HL-60 (cell line): Measurements from ENCODE around the gene NRCAM.

Experiments
- DNase-seq, 2 experiments: peaks; one replicate each; pipeline ENCODE4 v3.0.0-alpha.2; 2010 to 2020; ENCODE audit warnings: low read depth in 1 of 2, low spot score in 1 of 2
- H3K27ac ChIP-seq: fragments of 250-450 bp; sonication (Bioruptor Pico); replicated peaks from 2 replicates; pipeline ENCODE4 v1.5.1; 2020; ENCODE audit warnings: mild to moderate bottlenecking, moderate library complexity
- H3K27me3 ChIP-seq: fragments of 250-450 bp; sonication (Bioruptor Pico); 2 replicates; pipeline ENCODE4 v1.5.1; 2021; ENCODE audit warnings: mild to moderate bottlenecking, moderate library complexity; ENCODE audit not compliant: insufficient read depth, poor library complexity, severe bottlenecking
- H3K4me3 ChIP-seq: replicated peaks from 2 replicates; pipeline ENCODE4 v1.5.1; 2011; ENCODE audit warnings: mild to moderate bottlenecking, control low read depth, low read length; ENCODE audit not compliant: insufficient read depth
- GABPA ChIP-seq: IDR thresholded peaks from 2 replicates; pipeline ENCODE4 v1.6.1; 2012; ENCODE audit warnings: low read depth
- POLR2AphosphoS5 ChIP-seq: IDR thresholded peaks from 2 replicates; pipeline ENCODE4 v1.6.1; 2012; ENCODE audit warnings: low read depth
- SPI1 ChIP-seq: IDR thresholded peaks from 2 replicates; pipeline ENCODE4 v1.6.1; 2012; ENCODE audit warnings: low read depth, mild to moderate bottlenecking, borderline replicate concordance
- TF ChIP-seq, protein P1 (sequence below): IDR thresholded peaks from 2 replicates; pipeline ENCODE4 v1.6.1; 2012; ENCODE audit warnings: low read depth; ENCODE audit not compliant: insufficient replicate concordance
- TF ChIP-seq, protein P2 (sequence below): IDR thresholded peaks from one replicate; pipeline ENCODE4 v1.5.1; 2011; ENCODE audit warnings: low read length, control low read depth, inconsistent platforms; ENCODE audit not compliant: insufficient read depth

The NRCAM gene

DNA sequence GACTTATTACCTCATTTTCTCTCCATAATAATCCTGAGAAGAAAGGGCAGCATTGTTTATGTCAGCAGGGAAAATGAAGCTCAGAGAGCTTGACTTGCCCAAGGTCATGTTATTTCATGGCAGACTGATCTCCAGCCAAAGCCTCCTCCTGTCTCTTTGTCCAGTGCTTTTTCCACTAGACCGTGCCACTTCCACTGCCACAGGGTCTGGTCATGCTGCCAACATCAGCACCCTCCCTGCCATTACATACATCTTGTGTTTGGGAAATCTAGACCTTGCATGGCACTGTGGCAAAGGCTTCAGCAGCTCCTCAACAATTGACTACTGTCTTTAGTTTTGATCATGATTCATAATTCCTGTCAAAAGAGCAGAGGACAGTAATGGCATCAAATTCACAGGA is 25.1 kb downstream of the NRCAM start:
- no peaks in the 10 kb centered on the region for H3K27me3 ChIP-seq
- H3K27ac ChIP-seq: no peak overlapping the region
- TF ChIP-seq POLR2AphosphoS5 (no peak), SPI1 (no peak), GABPA (no peak)
- TF ChIP-seq, protein P1, sequence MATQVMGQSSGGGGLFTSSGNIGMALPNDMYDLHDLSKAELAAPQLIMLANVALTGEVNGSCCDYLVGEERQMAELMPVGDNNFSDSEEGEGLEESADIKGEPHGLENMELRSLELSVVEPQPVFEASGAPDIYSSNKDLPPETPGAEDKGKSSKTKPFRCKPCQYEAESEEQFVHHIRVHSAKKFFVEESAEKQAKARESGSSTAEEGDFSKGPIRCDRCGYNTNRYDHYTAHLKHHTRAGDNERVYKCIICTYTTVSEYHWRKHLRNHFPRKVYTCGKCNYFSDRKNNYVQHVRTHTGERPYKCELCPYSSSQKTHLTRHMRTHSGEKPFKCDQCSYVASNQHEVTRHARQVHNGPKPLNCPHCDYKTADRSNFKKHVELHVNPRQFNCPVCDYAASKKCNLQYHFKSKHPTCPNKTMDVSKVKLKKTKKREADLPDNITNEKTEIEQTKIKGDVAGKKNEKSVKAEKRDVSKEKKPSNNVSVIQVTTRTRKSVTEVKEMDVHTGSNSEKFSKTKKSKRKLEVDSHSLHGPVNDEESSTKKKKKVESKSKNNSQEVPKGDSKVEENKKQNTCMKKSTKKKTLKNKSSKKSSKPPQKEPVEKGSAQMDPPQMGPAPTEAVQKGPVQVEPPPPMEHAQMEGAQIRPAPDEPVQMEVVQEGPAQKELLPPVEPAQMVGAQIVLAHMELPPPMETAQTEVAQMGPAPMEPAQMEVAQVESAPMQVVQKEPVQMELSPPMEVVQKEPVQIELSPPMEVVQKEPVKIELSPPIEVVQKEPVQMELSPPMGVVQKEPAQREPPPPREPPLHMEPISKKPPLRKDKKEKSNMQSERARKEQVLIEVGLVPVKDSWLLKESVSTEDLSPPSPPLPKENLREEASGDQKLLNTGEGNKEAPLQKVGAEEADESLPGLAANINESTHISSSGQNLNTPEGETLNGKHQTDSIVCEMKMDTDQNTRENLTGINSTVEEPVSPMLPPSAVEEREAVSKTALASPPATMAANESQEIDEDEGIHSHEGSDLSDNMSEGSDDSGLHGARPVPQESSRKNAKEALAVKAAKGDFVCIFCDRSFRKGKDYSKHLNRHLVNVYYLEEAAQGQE: no peak
- TF ChIP-seq, protein P2, sequence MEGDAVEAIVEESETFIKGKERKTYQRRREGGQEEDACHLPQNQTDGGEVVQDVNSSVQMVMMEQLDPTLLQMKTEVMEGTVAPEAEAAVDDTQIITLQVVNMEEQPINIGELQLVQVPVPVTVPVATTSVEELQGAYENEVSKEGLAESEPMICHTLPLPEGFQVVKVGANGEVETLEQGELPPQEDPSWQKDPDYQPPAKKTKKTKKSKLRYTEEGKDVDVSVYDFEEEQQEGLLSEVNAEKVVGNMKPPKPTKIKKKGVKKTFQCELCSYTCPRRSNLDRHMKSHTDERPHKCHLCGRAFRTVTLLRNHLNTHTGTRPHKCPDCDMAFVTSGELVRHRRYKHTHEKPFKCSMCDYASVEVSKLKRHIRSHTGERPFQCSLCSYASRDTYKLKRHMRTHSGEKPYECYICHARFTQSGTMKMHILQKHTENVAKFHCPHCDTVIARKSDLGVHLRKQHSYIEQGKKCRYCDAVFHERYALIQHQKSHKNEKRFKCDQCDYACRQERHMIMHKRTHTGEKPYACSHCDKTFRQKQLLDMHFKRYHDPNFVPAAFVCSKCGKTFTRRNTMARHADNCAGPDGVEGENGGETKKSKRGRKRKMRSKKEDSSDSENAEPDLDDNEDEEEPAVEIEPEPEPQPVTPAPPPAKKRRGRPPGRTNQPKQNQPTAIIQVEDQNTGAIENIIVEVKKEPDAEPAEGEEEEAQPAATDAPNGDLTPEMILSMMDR: no peak
- no peak overlapping the region for H3K4me3 ChIP-seq
- DNase-seq: no peak

DNA sequence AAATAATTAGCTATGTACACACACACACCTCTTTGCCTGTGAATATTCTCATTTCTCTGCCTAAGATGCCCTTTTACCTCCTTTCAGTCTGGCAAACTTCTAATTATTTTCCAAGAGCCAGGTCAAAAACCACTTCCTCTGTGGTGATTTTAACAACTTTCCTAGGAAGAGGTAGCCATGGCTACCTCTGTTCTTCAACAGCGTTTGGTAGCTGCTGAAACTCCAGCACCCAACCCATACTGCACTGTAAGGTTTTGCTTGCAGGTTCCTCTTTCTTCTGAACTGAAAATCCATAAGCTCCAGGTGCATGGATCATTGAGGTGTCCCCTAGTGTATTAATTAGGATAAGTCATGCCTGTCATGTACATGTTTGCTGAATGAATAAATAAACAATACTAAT is 25.6 kb downstream of the NRCAM start:
- H3K27ac ChIP-seq: no peak overlapping the region
- no peak overlapping the region for H3K4me3 ChIP-seq
- no peaks in the 10 kb centered on the region for H3K27me3 ChIP-seq
- TF ChIP-seq, protein P1: no peak
- TF ChIP-seq POLR2AphosphoS5 (no peak), GABPA (no peak), SPI1 (peak; percentile 9; the same call in 1 of the 2 replicates)
- TF ChIP-seq, protein P2: no peak
- DNase-seq: no peak

DNA sequence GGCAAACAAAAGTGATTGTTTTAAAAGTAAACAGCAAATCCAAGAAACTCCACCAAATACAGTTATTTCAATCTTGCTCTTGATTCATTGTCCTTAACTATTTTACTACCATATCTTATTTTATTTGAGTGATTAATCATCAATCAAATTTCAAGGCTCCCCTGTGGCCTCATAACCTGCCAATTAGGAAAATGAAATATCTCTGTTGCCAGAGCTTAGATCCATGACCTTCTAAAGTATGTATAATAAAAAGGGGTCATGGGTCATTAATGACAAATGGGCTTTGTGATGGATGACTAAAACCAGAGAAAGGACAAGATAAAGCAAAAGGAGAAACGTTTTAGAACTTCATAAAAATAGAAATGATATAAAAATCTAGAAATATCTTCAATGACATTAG is 28.5 kb downstream of the NRCAM start:
- no peak overlapping the region for H3K27ac ChIP-seq
- TF ChIP-seq, protein P2: no peak
- TF ChIP-seq POLR2AphosphoS5 (no peak), GABPA (no peak)
- no peak overlapping the region for H3K4me3 ChIP-seq
- no peaks in the 10 kb centered on the region for H3K27me3 ChIP-seq
- no peak for DNase-seq

DNA sequence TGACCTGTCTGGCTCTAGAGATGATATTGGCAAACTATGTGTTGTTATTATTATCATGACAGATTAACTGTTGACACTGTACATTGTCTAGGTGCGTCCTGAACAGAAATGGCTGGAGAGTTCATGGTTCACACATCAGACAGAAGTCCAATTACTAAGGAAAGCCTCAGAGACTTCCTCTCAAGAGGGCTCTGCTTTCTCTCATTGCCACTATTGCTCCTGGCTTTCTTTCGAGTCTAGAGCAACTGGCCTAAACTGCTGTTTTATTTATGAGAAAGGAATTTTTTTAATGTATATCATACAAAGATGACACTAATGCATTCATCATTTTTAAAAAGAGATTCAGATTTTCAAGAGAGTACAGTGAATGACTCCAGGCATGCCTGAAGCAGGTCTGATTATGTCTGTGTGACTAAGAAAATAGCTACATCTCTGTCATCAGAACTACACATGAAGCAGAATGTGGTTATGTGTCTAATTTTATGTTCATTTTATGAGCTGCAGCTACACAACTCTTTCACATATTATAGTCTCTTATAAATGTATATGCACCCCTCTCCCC is 30.4 kb downstream of the NRCAM start:
- TF ChIP-seq GABPA (no peak), SPI1 (no peak), POLR2AphosphoS5 (no peak)
- TF ChIP-seq, protein P2: no peak
- TF ChIP-seq, protein P1: no peak
- no peak overlapping the region for H3K4me3 ChIP-seq
- no peak for DNase-seq
- H3K27me3 ChIP-seq: no peaks in the 10 kb centered on the region
- H3K27ac ChIP-seq: no peak overlapping the region
